Ascending aorta (tissue), 2 donors: ENCODE measurements around the gene INSM2. TPM values are rescaled to one million over a fixed set of nuclear protein-coding genes. Genes with fewer than 3 reads are reported as not detected.

Experiments used
- DNase-seq, 2 donors: peaks; one replicate each; pipeline ENCODE4 v3.0.0-alpha.2; 2019; ENCODE audit warnings: low spot score in 2 of 2
- H3K27ac ChIP-seq, 2 donors: fragments of 200-600 bp; sonication (generic); one replicate each; pipeline ENCODE4 v1.5.1; 2016 to 2017; ENCODE audit warnings: mild to moderate bottlenecking in 1 of 2
- H3K27me3 ChIP-seq: fragments of 200-600 bp; sonication (generic); one replicate; pipeline ENCODE4 v1.5.1; 2017
- H3K36me3 ChIP-seq, 2 donors: fragments of 200-600 bp; sonication (generic); one replicate each; pipeline ENCODE4 v1.5.1; 2016
- H3K4me1 ChIP-seq, 2 donors: fragments of 200-600 bp; sonication (generic); one replicate each; pipeline ENCODE4 v1.5.1; 2016 to 2017; ENCODE audit warnings: mild to moderate bottlenecking in 1 of 2
- H3K4me3 ChIP-seq, 2 donors: fragments of 200-600 bp; sonication (generic); one replicate each; pipeline ENCODE4 v1.5.1; 2016 to 2017; ENCODE audit warnings: mild to moderate bottlenecking in 1 of 2
- H3K9me3 ChIP-seq, 2 donors: fragments of 200-600 bp; sonication (generic); one replicate each; pipeline ENCODE4 v1.5.1; 2016
- CTCF ChIP-seq, 3 experiments: fragments of 200-600 bp in 2 of 3; fragments of 450-650 bp in 1 of 3; sonication (generic) in 2 of 3; IDR thresholded peaks; one replicate each; pipeline ENCODE4 v1.5.1; 2016 to 2019; ENCODE audit warnings: antibody characterized with exemption in 3 of 3, mild to moderate bottlenecking in 1 of 3, moderate library complexity in 1 of 3
- intact Hi-C: fragments of 100-400 bp; cut with DNase I; formaldehyde crosslinking; loops from one replicate; pipeline ENCODE4 v1.15.1; 2023
- total RNA-seq: library from RNA; depleted of rRNA; stranded (reverse); fragments of >200 nt; gene quantifications from one replicate; pipeline ENCODE4 v1.1.0, GENCODE V29; 2016

The INSM2 gene
- total RNA-seq, 1 donor from 2014 or later: not detected

- intact Hi-C loops: no loop called here
- no peaks in the 10 kb centered on the region for H3K4me1 ChIP-seq
- no peaks in the 10 kb centered on the region for H3K9me3 ChIP-seq
- TF ChIP-seq CTCF (IDR thresholded peaks at IDR 0.05): no peak
- peaks cover 0 to 4% of the 10 kb centered on the region in 2 donors for H3K36me3 ChIP-seq
- no peak for DNase-seq
- H3K27me3 ChIP-seq: no peaks in the 10 kb centered on the region
- no peak overlapping the region for H3K4me3 ChIP-seq
- no peak overlapping the region for H3K27ac ChIP-seq
Observed at GRCh38 chr14:35578639-35579038, 44.7 kb downstream of the INSM2 start.

Other genes with a start within 250 kb of the INSM2 start
- 96.6 TPM for gene PSMA6, start 241.8 kb upstream of the INSM2 start, total RNA-seq
- gene NFKBIA, start 129.4 kb upstream of the INSM2 start, total RNA-seq: 944 TPM